GM18502 (cell line): ENCODE measurements around the gene LIM2.
"Not testable (repeated sequence)": the region's sequence is repeated elsewhere in the genome, so short reads cannot be mapped to it uniquely, and the experiment has no call there.

Experiments
- ATAC-seq: cut with Tn5 transposase; IDR thresholded peaks from one replicate; pipeline ENCODE4 v1.9.1; 2021; ENCODE audit warnings: mild to moderate bottlenecking; ENCODE audit not compliant: unreplicated experiment, poor library complexity

The LIM2 gene

DNA sequence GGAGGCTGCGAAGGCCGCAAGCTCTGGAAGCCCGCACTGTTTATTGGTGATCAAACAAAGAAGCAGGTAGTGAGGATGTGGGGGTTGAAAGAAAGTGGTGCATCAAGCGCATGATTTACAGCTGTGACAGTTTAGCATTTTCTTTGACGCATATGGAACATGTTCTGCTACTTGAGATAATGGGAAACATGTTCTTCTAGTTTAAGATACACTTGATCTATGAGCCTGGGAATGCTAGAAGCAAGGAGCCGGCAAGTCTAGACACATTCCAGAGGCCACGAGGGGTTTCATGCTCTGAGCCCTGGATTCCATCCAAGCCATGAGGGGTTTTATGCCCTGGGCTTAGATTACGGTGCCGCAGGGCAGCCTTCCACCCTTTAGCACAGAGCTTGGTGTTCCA, 9.7 kb upstream of the LIM2 start:
- not testable (repeated sequence) for ATAC-seq

DNA sequence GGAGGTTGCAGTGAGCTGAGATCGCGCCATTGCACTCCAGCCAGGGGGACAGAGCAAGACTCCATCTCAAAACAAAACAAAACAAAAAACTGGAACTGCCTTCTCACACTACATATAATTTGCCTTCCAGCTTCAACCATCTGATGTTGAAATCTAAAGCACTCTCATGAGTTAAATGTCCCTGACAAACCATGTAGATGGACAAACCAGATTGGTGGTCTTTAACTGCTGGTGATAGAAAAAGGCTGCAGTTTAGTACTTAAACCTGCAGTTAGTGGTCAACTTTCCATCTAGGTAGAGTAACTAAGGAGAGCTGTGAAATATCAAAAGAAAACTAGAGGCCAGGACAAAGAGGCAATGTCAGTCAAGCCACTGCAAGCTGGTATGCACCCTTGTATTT, 8.4 kb upstream of the LIM2 start:
- ATAC-seq, result no peak

DNA sequence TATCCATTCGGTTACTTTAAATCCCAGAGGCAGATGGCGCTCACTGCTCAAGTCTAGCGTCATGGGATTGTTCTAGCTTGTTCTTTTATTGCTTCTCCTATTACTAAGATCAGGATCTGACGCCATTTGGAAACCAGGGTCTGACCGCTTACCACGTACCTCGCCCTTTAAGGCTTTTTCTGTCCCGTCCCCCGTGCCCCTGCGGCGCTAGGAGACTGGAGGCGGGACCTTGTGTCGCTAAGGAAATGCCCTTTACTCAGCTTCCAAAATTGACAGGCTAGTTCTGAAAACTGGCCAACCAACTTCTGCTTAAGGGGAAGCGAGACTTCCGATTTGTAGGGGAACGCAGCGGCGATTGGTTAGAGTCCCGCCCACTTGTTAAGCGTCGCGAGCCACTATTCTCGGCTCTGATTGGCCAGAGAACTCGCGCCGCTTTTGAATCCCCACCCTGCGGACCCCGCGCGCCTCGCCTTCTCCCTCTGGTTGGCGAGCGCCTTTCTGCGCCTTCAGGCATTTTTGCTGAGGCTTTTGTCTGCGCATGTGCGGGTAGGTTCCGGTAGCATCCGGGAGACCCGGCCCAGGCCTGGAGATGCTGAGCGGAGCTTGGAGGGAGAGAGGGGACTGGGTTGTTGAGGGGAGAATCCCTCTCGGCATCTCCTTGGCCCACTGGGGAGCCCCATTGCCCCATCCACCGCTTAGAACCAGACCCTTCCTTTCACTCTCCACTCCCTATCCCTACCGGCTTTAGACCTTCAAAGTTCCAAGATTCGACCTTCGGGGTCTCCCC, 6.5 kb upstream of the LIM2 start:
- peak; percentile 81 for ATAC-seq

DNA sequence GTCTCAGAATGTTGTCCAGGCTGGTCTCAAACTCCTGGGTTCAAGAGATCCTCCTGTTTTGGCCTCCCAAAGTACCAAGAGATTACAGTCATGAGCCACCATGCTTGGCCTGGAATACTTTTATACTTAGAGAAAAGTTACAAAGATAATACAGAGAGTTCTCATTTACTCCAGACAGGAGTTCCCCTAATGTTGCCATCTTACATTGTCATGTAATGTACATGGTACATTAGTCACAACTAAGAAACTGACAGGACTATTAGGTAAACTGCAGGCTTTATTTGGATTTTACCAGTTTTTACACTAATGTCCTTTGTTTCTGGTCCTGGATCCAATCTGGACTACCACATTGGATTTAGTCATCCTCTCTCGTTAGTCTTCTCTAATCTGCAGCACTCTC, 4.9 kb upstream of the LIM2 start:
- no peak for ATAC-seq

DNA sequence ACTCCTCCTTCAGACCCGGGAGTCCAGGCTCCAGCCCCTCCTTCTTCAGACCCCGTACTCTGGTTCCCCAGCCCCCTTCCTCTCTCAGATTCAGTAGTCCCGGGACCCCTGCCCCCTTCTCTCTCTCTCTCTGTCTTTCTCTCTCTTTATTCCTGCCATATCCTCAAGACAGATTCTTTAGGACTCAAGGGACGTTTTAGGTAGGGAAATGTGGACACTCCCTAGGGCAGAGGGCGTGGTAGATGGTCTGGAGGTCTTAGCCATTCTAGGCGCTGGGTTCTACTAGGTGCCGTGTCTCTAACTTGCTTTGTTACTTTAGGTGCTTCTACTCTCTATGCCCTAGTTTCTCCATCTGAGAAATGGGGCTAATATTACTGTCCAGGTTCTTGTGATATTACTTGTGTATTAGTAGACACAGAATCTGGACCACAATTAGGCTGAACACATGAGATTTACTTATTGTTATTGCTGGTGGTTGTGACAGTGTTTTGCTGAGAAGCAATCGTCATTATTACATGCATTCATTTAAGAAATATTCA, 3.4 kb upstream of the LIM2 start:
- no peak for ATAC-seq

DNA sequence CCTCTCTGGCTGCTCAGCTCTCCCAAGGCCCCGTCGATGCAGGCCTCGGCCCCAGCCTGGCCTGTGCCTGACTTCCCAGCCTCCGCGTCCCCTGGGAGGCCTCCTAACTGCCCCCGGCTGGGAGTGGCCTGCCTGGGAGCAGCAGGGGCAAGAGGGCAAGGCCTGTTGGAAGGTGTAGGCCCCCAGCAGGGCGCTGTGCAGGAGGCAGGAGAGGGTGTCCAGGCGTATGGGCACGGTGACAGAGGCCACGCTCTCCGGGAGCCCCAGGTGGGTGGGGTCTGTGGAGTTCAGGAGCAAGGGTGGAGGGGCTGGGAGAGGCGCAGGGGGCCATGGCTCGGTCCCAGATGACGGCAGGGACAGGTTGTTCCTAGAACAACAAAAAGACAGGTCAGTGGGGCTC, 1.4 kb upstream of the LIM2 start:
- no peak for ATAC-seq

DNA sequence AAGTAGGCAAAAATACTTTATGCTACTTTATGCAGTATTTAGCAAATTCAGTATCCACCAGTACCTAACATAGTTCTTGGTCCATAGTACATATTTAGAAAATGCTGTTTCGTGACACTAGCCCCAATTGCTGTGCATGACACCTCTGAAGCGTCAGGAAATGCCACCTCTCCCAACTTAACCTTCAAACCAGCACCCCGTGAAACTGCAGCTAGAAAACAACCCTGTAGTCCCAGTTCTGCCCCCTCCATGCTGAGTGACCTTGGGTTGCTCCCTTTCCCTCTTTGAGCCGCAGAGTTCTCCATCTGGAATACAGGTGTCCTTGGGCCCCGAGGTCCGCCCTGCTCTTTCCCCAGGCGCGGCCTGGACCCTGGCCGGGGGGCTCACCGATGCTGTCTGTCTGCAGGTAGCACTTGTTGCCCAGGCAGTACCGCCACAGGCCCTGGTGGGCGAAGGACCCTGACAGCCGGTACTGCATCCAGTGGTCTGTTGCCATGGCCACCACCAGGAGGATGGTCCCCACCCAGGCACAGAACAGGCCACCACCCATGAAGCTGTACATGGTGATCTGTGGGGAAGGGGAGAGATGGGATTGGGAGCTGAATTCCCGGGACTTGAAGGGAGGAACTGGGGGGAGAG, 773 bp downstream of the LIM2 start:
- no peak for ATAC-seq

DNA sequence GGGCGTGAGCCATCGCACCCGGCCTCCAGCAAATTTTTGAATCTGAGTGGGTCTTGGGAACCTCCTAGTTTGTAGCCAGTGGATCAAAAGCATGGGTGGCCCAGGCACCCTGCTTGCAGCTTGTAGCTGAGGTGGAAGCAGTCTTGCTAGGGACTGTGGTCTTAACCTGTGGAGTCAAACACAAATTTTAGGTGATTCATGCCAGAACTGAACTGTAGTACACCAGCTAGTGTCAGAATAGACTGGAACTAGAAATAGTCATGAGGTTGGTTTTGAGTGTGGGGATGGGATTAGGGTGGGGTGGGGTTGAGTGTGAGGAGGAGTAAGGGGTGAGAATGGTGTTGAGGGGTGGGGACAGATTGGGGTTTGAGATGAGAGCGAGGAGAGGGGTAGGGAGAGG, 5.8 kb downstream of the LIM2 start:
- no peak for ATAC-seq

DNA sequence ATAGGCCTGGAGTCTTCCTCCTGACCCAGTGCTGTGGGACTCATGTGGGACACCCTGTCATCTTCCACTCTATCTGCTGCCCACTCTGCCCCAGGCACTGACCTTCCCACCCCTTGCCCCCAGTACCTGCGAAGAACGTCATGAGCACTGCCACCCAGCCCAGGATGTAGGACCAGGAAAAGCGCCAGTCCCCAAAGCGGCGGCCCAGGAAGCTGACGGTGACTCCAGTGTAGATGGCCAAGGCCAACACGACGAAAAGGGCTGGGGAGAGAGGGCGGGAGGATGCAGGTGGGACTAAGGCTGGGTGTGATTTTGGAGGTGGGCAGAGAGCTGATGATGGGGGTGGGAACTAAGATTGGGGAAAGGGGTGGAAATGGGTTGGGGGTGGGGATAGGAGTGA, 7.4 kb downstream of the LIM2 start:
- ATAC-seq, result no peak

DNA sequence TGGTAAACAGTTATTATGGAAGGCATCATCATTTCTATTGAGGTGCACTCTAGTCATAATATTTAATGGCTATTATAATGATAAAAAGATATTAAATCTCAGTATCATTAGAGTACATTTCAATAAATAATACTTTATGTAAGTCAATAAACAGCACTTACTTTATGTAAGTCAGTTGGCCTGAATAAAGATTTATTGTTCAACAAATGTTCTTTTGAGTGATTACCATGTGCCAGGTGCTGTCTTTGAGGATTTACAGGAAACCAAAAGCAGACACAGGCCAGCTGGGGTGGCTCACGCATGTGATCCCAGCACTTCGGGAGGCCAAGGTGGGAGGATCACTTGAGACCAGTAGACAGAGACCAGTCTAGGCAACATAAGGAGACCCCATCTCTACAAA, 10.4 kb downstream of the LIM2 start:
- ATAC-seq, result no peak

DNA sequence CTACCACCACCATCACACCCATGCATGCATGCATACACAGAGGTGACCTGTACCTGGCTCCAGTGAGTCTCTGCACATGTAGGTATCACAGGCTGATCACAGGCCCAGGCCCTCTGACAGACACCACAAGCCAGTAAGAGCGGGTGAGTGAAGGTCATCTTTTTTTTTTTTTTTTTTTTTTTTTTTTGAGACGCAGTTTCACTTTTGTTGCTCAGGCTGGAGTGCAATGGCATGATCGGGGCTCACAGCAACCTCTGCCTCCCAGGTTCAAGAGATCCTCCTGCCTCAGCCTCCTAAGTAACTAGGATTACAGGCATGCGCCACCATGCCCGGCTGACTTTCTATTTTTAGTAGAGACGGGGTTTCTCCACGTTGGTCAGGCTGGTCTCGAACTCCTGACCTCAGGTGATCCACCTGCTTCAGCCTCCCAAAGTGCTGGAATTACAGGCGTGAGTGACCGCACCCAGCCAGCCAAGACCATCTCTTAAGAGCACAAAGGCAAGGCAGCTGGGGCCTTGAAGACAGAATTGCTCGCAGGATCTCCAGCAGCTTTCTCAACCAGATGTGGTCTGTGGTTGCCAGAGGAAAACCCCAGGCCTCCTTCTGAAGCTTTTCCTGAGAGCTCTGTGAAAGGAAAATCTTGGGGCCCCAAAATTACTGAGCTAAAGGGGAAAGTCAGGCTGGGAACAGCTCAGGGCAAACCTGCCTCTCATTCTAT, 12.1 kb downstream of the LIM2 start:
- ATAC-seq, result no peak

DNA sequence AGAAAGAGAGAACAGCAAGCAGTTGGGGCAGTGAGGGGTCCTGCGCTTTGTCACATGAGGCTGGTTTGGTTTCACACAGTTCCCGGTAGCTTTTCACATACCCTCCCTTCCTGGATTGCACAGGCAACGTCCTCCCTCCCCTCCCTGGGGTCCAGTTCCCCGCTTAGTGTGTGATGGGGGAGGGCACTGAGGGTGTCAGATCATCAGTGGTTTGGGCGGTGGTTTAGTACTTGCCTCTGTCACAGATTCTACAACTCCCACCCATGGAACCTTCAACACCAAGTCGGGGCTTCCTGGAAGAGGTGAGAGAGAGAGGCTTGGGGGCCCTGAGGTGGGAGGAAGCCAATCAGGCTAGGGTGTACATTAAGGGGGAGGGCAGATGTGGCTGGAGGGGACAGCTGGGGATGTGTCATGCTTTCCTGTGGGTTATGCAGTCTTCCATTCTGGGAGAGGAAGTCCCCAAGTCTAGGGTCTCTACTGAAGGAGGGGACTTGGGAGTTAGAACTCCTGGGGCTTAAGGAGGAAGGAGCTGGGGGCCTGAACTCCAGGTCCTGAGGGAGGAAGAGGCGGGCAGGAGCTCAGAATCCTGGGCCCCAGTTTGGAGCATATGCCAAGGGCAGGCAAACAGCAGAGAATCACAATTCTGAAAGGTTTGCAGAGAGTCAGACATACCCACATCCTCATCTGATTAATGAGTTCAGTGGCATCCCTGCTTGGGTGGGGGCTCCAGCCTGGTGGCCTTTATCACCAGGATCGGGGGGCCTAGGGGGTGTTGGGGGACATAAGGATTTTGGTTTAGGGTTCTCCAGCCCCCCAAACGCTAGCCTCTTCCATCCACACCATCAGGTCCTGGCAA, 14.9 kb downstream of the LIM2 start, which contains the start of gene NKG7:
Gene NKG7, minus strand, starts transcription at position 6 of the 856 bp plus-strand sequence. CDS start 119 bp downstream, outside the sequence.
- peak; percentile 58 for ATAC-seq

DNA sequence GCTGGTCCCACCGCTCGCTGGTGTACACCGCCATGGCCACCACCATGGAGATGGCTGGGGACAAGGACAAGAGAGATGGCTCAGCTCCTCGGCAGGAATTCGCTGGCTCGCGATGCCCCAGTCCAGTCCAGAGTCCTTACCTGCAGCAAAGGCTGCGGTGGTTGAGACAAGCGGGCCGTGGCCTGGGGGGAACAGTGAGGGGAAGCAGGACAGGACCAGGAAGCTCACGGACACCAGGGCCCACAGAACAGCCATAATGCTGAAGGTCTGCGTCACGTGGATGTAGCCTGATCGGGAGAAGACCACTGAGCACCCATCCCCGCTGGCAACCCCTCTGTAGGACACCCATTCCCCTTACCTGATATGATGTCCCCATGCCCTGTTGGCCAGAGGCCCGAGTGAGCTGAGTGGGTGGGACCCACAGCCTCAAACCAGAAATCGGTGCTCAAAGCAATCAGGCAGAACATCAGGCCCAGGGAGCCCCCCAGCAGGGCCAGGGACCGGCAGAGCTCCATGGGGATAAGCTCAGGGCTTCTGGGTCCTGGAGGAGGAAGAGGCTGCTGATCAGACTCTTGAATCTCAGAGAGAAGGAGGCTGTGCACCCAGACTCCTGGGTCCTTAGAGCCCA, 15.6 kb downstream of the LIM2 start:
- no peak for ATAC-seq

DNA sequence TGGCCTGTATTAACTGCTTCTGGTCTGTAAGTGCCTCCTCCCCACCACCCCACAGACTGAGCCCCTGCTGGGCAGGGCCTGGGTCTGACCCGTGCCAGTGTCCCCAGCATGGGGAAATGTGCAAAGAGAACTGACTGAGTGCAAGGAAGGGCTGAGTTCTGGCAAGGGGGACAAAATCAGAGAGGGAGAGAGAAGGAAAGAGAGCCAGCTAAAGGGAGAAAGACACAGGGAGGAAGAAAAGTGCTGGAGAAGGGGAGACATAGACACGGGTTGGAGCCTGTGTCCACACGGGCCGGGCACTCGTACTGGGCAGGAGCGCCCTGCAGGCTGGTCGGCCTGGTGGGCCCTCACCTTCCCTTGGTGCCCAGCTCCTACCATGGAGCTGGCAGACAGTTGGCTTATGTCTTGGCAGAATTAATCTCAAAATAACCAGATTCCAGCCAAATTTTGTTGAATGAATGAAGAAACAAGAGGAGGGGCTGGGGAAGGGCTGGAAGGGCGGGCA, 16.5 kb downstream of the LIM2 start:
- ATAC-seq, result no peak

DNA sequence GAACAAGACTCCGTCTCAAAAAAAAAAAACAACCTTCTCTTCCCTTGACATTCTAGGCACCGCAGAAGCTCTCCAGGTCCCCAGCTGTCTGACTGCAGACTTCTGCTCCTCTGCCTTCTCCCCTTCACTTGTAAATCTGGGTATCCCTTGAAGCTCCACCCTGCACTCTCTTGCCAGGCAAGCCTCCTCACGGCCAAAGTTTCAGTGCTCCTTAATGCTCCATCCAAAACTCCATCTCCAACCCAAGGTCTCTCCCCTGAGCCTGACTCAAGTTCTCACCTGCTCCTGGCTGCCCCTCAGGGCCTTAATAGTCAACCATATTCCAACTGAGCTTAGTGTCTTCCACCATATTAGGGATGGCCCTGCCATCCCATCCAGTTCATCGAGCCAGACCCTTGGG, 17.5 kb downstream of the LIM2 start:
- ATAC-seq, result no peak

DNA sequence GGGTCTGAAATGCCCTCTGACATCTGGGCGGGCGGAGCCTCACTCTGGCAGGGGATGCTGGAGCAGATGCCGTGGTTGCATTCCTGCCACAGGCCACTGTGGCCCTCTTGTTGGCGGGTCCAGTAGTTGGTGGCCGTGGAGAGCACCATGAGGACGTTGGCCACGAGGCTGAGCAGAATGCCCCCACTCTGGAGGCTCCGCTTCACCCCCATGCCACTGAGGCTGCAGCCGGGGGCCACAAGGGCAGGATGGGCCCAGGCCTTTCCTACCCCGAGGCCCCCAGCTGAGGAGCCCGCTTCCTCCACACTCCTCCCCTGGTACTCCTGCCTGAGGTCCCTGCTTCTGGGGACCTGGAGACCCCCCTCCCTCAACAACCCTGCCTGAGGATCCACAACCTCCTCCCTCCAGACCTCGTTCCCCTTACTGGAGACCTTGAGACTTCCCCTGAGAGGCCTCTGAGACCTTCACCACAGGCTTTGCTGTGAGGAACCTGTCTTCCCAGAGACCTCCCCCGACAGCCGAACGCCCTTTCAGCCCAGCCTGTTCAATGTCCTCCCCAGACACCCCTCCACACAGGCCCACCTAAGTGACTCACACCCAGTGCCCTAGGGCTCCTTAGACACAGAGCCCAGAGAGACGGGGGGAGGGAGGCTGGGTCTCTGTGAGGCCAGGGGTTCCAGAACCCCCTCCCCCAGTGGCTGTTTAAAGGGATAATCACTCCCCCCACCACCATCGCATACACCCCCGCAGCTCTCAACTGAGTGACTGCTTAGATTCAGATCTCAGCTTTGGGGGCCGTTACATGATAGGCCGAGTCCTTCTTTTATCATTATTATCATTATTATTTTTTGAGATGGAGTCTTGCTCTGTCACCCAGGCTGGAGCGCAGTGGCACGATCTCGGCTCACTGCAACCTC, 19.1 kb downstream of the LIM2 start, which contains the start of gene CLDND2:
Gene CLDND2, minus strand, starts transcription at position 638 of the 917 bp plus-strand sequence. Its CDS starts 426 bp downstream, at position 212.
- ATAC-seq, result no peak

DNA sequence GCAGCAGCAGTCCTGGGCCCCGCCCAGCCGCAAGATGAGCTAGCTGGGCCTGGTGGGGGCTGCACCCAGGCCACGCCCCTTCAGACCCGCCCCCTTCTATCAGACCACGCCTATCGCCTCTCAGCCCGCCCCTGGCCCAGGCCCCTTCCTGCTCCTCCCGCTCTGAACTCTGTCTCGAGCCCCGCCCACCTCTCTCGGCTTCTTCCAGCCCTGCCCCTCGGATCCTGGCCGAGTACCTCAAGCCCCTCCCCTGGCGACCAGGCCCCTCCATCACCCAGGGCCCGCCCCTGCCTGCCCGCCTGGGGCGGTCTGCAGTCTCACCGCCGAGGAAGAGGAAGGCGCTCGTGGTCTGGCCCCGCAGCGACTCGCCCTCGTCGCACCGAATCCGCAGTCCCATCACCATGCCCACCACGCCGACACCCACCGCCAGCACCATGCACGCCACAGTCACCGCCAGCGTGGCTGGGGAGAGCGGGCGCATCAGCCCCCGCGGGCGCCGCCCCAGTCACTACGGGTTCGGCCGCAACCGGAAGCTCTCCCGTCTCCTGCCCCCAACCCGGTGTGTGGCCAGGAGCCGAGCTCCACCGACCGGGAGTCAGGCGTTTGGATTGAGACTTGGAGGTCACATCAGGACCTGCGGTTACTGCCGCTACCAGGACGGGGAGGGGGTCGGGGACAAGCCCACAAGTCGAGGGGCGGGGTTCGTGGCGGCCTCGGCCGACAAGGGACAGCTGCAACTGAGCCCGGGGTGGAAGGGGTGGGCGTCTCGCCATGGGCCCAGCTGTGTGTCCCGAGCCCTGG, 20.0 kb downstream of the LIM2 start:
- peak; percentile 82 for ATAC-seq

DNA sequence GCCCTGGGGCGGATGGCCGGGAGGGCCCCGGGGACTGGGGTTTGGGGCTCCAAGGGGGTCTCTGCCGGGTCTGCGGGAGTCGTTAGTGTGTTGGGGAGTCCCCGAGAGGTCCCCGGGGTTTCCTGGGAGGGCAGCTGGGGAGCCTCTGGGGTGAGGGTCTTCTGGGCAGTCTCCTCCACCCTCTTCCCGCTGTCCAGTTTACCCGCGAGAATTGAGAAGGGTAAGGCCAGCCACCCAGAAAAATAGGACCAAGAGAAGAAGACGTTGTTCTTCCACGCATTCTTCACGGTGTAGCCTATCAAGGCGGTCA, 20.6 kb downstream of the LIM2 start:
- peak; percentile 10 for ATAC-seq
